Measurements from ENCODE around the gene MAGI2. TPM values are rescaled to one million over a fixed set of nuclear protein-coding genes. Genes with fewer than 3 reads are reported as not detected.

MAGI2 gene
- polyA plus RNA-seq, 1 donor = 3.7 TPM

- no peak for DNase-seq (ENCODE audit: low read depth)
Measured at GRCh38 chr7:78083476-78084120, 1369.9 kb downstream of the MAGI2 start.

GRCh38 chr7:78082556-78082955 lies 1370.9 kb downstream of the MAGI2 start:
- DNase-seq (ENCODE audit: low read depth) = no peak

- no peak for DNase-seq (ENCODE audit: low read depth)
Measured at GRCh38 chr7:78081888-78082287, 1371.6 kb downstream of the MAGI2 start.

- no peak for DNase-seq (ENCODE audit: low read depth)
Measured at GRCh38 chr7:78081344-78081743, 1372.1 kb downstream of the MAGI2 start.

- no peak for DNase-seq (ENCODE audit: low read depth)
Measured at GRCh38 chr7:78080811-78081210, 1372.7 kb downstream of the MAGI2 start.

- DNase-seq (ENCODE audit: low read depth) = no peak
Measured at GRCh38 chr7:78080241-78080640, 1373.2 kb downstream of the MAGI2 start.

GRCh38 chr7:78074713-78075112 lies 1378.8 kb downstream of the MAGI2 start:
- DNase-seq (ENCODE audit: low read depth) = no peak

GRCh38 chr7:78073609-78074382 lies 1379.7 kb downstream of the MAGI2 start:
- no peak for DNase-seq (ENCODE audit: low read depth)

GRCh38 chr7:78072201-78072590 lies 1381.3 kb downstream of the MAGI2 start:
- no peak for DNase-seq (ENCODE audit: low read depth)

- no peak for DNase-seq (ENCODE audit: low read depth)
Measured at GRCh38 chr7:78071491-78072200, 1381.8 kb downstream of the MAGI2 start.

GRCh38 chr7:78066599-78066998 lies 1386.9 kb downstream of the MAGI2 start:
- DNase-seq (ENCODE audit: low read depth) = no peak

GRCh38 chr7:78063758-78064157 lies 1389.7 kb downstream of the MAGI2 start:
- no peak for DNase-seq (ENCODE audit: low read depth)

- no peak for DNase-seq (ENCODE audit: low read depth)
Measured at GRCh38 chr7:78062214-78062613, 1391.3 kb downstream of the MAGI2 start.

- no peak for DNase-seq (ENCODE audit: low read depth)
Measured at GRCh38 chr7:78057571-78057970, 1395.9 kb downstream of the MAGI2 start.

- no peak for DNase-seq (ENCODE audit: low read depth)
Measured at GRCh38 chr7:78055599-78055998, 1397.9 kb downstream of the MAGI2 start.

GRCh38 chr7:78055001-78055573 lies 1398.4 kb downstream of the MAGI2 start:
- DNase-seq (ENCODE audit: low read depth) = no peak

GRCh38 chr7:78052112-78052511 lies 1401.4 kb downstream of the MAGI2 start:
- DNase-seq (ENCODE audit: low read depth) = no peak

- no peak for DNase-seq (ENCODE audit: low read depth)
Measured at GRCh38 chr7:78047800-78048199, 1405.7 kb downstream of the MAGI2 start.

- no peak for DNase-seq (ENCODE audit: low read depth)
Measured at GRCh38 chr7:78043159-78043558, 1410.3 kb downstream of the MAGI2 start.

- no peak for DNase-seq (ENCODE audit: low read depth)
Measured at GRCh38 chr7:78041423-78041822, 1412.0 kb downstream of the MAGI2 start.

- no peak for DNase-seq (ENCODE audit: low read depth)
Measured at GRCh38 chr7:78039790-78040776, 1413.4 kb downstream of the MAGI2 start.
